Right hindlimb (tissue), 1 donor: ENCODE data around the gene SLC17A7.
"Not testable (repeated sequence)": the region's sequence is repeated elsewhere in the genome, so short reads cannot be mapped to it uniquely, and the experiment has no call there.

ENCODE experiments used
- DNase-seq: peaks from one replicate; pipeline ENCODE4 v3.0.0-alpha.2; 2018

Gene SLC17A7

DNA sequence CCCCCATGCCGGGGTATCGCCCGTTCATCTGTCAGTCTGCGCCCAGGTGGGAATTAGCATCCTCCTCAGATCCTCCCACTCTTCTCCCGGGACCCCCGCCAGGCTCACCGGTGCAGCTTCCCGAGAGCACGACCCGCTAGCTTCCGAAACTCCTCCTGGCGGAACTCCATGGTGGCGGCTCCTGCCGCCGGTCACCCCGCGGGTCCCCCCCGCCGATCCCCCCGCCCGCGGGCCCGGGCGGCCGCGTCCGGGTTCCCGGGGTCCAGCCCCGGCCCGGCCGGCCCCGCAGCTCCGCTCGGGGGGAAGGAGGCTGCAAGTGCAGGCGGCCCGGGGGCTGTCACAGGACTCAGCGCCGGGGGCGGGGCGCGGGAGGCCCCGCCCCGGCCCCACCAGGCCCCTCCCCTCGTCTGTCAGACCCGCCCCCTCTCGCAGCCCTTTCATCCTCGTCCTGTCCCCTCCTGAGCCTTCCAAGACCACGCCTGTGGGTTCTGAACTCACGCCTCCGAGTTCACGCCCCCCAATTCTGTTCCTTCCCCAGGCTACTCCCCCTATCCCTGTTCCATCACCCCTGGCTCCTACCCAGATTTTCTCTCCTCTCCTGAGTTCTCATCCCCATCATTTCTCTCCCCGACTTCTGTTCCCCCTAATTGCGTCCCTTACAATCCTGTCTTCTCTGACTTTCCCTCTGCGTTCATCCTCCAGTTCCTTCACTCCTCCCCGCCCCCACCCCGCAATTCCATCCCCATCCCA is at the start of gene SLC17A7:
Gene SLC17A7 (minus strand): TSS at position 318 of the 750 bp plus-strand sequence. CDS start 148 bp downstream, at position 170.
- peak; percentile 48 for DNase-seq

DNA sequence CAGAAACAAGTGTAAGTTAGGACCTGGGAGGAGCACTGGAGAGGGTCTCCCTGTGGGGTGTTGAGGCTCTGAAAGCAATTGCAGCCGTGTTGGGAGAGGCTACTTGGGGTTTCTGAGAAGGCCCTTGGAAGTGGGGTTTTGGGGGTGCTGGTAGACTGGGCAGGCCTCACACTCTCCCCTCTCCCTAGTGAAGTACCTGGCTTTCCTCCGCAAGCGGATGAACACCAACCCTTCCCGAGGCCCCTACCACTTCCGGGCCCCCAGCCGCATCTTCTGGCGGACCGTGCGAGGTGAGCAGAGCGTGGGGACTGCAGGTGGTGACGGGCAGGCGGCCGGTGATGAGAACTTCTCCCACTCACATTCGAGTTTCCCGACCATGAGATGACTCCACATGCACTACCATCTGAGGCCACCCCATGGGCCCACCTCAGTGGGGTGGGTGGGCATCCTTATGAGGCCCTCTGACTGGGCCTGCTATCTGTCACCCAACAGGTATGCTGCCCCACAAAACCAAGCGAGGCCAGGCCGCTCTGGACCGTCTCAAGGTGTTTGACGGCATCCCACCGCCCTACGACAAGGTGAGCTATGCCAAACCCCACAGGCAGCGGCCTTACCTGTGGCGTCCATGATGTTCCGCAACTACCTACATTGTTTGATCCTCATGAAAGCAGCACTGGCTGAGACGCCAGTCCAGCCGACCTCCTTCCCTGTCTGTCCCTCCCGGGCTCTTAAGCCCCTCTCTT is 49.1 kb upstream of the SLC17A7 start:
- DNase-seq: no peak

DNA sequence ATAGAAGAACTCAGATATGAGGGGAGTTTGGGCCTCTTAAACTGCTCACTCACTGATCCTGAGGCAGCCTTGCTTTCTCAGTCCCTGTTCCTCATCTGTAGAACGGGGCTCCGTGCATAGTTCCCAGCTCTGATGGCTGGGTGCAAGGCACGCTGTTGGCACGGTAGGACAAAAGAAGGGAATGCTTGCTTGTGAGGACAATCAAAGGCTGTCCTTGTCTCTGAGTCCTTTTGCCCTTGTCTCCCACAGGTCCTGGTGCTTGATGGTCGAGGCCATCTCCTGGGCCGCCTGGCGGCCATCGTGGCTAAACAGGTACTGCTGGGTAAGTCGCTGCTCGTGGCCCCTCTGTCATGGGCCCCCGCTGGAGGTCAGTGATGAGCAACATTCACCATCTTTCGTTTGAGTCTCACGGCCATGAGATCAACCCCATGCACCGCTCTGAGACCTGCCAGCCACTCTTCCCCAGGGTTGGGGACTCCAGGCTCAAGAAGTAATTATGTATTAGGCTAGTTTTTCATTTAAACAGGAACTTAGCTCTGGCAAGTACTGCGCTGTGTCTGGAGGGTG is 48.4 kb upstream of the SLC17A7 start:
- DNase-seq: no peak

DNA sequence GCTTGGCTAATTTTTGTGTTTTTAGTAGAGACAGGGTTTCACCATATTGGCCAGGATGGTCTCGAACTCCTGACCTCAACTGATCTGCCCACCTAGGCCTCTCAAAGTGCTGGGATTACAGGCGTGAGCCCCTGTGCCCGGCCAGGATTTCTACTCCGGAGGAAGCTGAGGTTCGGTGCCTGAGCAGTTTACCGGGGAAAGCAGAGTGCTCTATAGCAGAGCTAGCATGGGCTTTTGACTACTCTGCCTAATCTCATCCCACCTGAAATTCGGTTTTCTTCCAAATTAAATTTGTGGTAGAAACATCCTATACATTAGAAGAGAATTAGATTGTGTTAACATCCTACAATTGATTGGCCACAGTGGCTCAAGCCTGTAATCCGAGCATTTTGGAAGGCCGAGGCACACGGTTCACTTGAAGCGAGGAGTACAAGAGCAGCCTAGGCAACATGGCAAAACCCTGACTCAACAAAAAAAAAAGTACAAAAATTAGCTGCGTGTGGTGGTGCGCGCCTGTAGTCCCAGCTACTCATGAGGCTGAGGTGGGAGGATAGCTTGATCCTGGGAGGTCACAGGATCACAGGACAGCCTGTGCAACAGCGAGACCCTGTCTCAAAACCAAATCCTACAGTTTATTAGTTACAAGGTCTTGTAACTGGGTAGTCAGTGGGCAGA is 47.7 kb upstream of the SLC17A7 start:
- DNase-seq: no peak

DNA sequence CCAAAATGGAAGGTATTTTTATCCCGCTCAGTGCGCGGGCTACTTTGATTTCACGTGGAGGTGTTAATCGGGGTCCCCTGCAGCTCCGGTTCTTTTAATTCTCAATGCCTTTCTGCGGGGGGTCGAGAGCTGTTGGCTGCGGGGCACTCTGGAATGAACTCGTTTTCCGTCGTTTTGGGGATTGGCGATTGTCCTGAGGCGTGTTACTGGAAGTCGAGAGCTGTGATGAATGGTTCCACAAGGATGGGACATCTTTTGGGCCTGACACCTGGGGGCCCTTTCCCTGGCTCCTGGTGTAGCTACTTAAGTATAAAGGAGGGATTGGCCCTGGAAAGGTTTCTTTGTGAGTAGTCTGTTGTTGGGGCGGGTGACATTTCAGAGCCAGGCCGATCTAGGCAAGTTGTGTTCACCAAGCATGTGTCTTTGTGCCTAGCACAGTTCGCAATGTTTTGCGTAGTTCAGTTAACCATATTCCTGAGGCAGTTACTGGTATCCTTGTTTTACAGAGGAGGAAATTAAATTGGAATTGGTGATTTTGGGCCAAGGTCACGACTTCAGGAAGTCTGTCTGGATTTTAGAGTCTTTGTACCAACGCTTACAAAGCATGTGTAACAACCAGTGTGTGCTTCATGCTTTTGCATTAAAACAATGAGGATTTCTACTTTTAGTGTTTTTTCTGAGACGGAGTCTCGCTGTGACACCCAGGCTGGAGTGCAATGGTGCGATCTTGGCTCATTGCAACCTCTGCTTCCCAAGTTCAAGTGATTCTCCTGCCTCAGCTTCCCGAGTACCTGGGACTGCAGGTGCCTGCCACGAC is 46.9 kb upstream of the SLC17A7 start:
- no peak for DNase-seq

DNA sequence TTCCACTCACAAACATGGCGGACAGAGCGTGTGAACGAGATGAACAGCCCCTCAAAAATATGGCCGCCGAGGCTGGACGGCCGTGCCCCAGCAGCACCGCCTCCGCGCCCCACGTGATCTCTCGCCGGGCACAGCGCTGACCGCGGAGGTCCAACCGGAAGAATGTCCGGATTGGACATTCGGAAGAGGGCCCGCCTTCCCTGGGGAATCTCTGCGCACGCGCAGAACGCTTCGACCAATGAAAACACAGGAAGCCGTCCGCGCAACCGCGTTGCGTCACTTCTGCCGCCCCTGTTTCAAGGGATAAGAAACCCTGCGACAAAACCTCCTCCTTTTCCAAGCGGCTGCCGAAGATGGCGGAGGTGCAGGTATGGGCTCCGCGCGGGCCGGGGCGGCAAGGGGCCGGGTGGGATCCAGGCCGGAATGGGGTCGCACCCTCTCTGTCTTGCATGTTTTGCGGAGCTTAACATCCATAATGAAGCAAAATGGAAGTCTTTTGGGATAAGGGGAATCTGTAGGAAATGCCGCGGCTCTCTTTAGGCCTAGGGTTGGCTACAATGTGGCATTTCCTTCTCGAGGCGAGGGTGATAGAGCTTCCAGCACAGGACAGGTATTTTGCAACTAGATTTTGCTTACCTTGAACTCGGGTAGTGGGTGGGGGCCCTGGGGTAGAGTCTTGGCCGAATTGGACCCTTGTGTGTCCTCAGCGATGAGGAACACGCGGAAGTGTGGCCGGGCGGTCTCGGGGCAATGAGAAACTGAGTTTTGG is 46.1 kb upstream of the SLC17A7 start, which contains the start of gene RPL13A:
Gene RPL13A (plus strand): TSS at position 332 of the 769 bp plus-strand sequence. CDS start 22 bp downstream, at position 354.
- DNase-seq: peak; percentile 100

DNA sequence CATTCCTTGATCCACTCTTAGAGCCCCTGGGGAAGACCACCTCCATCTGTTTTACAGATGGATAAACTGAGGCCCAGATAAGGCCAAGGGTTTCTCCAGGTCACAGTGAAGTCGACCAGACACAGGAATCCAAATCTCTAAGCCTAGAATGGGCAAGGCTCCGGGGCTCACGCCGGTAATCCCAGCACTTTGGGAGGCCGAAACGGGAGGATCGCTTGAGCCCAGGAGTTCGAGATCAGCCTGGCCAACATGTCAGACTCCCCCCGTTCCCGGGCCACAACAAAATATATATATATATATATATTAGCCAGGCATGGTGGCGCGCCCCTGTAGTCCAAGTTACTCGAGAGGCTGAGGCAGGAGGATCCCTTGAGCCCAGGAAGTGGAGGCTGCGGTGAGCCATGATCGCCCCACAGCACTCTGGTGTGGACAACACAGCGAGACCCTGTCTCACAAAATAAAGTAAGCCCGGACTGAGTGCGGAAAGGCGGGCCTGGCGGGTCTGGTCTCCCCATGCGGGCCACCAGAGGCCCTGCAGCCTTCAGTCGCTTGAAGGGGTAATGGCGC is 45.5 kb upstream of the SLC17A7 start:
- DNase-seq: no peak

DNA sequence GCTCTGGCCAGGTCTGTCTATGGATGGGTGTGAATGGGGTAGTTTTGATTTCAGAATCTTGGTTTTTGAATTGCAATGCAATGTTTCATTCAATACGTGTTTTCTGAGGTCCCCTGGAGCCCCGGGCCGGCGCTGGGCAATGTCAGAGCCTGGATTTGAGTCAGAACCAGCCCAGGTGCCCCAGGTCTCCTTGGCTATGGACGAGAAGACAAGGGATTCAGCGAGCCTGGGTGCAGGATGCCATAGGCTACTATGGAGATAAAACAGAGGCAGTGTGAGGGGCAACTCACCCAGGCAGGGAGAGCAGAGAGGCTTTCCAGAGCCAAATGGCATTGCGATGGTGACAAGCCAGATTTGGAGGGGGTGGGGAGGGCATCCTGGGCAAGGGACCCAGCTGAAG is 44.9 kb upstream of the SLC17A7 start:
- no peak for DNase-seq

DNA sequence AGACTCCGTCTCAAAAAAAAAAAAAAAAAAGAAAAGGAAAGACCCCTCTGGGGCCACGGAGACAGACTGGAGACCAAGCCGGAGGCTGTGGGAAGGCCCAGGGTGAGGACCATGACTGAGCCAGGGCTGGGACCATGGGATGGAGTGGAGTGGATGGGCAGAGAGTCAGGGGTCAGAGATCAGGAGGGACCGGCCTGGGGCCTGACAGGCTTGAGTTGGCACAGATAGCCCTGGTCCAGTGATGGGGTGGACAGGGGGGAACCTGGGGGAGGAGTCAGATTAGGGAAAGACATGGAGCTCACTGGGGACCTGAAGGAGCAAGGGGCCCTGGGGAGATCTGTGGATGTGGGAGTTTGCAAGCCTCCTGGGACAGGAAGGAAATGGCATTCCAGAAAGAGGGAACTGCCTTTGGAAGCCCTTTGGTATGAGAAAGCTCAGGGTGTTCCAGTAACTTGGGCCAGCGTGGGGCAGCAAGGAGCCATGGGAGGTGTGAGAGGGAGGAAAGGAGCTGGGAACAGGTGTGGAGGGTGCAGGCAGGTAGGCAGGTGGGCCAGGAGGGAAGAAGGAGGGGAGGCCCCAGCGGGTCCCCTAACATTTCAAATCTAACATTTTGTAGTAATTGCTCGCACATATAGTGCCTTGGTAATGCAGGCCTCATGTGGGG is 39.8 kb upstream of the SLC17A7 start:
- DNase-seq: no peak

DNA sequence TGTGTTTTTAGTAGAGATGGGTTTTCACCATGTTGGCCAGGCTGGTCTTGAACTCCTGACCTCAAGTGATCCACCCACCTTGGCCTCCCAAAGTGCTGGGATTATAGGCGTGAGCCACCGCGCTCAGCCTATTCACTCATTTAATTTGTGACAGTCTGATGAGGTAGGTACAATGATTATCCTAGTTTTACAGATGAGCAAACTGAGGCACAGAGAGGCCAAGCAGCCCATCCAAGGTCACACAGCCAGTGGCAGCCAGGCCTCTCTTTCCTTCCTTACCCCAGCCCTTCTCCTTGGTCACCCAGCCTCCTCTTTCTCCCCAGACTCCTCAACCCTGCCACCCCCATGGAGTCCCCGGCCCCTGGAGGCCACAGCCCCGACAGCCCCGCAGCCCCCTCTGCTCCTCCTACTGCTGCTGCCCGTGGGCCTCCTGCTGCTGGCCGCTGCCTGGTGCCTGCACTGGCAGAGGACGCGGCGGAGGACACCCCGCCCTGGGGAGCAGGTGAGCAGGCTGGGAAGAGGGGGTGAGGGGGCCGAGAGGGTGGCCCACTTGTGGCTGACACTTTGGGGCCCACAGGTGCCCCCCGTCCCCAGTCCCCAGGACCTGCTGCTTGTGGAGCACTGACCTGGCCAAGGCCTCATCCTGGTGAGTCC is 38.8 kb upstream of the SLC17A7 start:
- DNase-seq: no peak

DNA sequence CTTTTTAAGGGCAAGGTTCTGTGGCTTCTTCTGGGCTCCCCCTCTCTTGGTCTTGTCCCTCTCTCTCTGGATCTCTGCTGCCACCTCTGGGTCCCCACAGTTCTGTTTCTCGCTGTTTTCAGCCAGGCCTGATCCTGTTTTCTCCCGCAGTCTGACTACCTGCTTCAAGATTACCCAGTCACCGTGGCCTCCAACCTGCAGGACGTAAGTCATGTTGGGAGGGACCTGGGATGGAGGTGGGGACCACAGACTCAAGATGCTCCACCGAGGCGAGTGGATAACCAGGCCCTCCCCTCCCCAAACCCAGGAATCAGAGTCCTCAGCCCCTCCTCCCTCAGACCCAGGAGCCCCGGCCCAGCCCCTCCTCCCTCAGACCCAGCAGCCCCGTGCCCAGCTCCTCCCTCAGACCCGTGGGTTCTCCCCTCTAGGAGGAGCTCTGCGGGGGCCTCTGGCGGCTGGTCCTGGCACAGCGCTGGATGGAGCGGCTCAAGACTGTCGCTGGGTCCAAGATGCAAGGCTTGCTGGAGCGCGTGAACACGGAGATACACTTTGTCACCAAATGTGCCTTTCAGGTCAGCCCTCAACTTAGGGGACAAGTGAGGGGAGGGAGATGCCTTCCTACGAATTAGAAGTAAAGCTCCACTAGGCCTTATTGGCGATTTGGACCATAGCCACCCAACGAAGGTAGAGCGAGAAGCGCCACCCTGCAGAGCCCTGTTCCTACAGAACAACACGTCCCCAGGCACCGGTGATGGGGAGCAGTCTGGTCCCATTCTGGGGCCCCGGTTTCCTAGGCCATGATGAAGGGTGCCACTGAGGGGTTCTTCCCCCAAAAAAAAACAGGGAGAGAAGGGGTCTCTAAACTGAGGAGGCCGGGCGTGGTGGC is 34.9 kb upstream of the SLC17A7 start:
- peak; percentile 71 for DNase-seq

DNA sequence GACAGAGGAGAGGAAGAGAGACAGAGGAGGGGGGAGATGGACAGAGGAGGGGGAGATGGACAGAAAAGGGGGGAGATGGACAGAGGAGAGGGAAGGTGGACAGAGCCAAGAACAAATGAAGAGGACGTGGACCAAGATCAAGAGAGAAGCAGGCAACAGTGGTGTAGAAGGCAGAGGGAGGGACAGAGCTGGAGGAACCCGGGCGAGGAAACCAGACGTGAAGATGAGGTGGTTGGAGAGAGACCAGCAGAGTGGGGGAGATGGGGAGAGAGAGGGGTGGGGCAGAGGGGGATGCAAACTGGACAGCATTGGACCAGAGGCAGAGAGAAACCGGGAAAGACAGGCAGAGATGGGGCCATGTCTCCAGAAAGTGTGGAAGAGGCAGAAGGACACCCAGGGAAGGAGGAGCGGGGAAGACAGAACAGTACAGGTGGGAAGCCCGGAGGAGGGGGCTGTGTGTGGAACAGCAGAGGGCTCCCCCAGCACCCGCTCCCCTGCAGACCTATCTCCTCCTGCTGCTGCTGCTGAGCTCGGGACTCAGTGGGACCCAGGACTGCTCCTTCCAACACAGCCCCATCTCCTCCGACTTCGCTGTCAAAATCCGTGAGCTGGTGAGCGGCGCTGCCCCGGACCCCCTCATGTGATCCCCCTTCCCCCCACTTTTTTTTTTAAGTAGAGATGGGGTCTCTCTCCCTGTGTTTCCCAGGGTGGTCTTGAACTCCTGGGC is 34.0 kb upstream of the SLC17A7 start:
- DNase-seq: no peak

DNA sequence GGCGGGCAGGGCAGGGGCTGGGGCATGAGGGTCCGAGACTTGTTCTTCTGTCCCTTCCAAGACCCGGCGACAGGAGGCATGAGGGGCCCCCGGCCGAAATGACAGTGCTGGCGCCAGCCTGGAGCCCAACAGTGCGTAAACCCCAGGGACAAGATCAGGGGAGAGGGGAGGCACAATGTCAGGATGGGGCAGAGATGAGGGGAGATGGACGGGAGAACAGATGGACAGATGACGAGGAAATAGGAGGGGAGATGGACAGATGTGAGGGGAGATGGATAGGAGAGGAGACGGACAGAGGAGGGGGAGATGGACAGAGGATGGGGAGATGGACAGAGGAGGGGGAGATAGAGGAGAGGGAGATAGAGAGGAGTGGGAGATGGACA is 33.2 kb upstream of the SLC17A7 start:
- no peak for DNase-seq

DNA sequence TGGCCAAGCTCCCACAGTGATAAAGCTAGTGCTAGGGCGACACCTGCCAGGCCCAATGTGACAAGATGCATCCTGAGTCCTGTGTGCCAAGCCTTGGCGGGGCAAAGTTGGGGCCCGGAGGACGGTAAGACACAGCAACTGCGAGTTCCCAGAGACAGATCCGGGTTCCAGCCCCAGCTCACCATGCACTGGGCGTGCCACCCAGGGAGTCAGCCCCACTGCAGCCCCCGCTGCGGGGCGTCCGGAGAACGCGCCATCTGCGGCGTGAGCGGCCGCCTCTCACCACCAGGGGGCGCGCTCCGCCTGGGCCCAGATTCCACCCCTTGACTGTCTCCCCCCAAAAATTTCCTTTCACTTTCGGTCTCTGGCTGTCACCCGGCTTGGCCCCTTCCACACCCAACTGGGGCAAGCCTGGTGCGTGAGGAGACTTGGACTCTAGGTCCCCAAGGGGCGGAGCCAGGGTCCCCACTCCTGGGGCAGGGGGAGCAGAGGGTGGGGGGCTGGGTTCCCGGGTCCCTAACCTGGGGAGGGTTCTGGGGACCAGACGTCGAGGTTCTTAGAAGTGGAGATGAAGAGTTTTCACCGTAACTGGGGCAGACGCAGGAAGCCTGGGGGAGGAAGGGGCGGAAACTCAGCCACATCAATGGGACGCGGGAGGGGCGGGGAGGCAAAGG is 32.7 kb upstream of the SLC17A7 start, which contains the start of gene FLT3LG:
Gene FLT3LG (plus strand): TSS at position 348 of the 674 bp plus-strand sequence. CDS start 425 bp downstream, outside the sequence.
- DNase-seq: peak; percentile 81

DNA sequence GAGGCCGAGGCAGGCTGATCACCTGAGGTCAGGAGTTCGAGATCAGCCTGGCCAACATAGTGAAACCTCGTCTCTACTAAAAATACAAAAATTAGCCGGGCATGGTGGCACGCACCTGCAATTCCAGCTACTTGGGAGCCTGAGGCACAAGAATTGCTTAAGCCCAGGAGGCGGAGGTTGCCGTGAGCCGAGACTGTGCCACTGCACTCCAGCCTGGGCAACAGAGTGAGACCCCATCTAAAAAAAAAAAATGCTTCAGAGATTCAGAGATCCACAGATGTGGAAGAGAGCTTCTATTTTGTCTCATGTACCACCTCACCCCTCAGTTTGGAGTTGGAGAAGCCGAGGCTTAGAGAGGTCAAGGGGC is 32.2 kb upstream of the SLC17A7 start:
- DNase-seq: not testable (repeated sequence)

DNA sequence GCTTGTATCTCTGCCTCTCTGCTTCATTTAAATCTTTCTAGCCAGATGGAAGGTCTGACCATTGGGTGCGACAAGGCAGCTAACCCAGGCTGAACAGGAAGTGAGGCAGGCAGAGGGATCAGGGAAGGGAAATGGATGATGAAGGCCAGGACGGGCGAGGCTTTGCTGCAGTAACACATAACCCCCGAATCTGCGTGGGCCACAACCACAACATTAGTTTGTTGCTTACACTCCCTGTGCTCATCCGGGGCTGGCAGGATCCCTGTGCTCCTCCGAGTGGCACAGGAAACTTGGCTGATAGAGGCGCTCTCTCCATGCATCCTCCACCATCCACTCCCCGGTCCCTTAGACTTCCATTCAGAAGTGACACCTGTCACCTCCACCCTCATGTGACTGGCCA is 31.6 kb upstream of the SLC17A7 start:
- DNase-seq: no peak

DNA sequence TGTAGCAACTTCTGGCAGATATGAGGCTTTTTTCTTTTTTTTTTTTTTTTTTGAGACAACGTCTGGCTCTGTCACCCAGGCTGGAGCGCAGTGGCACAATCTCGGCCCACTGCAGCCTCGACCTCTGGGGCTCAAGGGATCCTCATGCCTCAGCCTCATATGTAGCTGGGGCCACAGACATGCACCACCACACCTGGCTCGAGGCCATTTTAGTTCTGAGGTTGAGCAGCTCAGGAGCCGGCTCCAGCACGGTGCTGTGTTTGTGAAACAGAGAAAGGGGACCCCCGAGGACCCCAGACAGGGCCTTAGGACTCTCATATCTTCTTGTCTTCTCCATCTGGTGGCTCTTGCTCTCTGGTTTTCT is 29.3 kb upstream of the SLC17A7 start:
- DNase-seq: no peak
